Transverse colon (tissue), 4 donors: Measurements from ENCODE around the gene TBATA. TPM values are rescaled to one million over a fixed set of nuclear protein-coding genes. Genes with fewer than 3 reads are reported as not detected.

Experiments used
- DNase-seq: peaks from one replicate; pipeline ENCODE4 v3.0.0-alpha.2; 2019
- H3K27ac ChIP-seq, 4 donors: fragments of 200-600 bp; sonication (generic); 2 replicates each; pipeline ENCODE4 v1.5.1; 2016 to 2018; ENCODE audit warnings: inconsistent platforms in 4 of 4
- H3K27me3 ChIP-seq: fragments of 200-600 bp; sonication (generic); 2 replicates; pipeline ENCODE4 v1.5.1; 2017; ENCODE audit warnings: inconsistent platforms
- H3K36me3 ChIP-seq, 4 donors: fragments of 200-600 bp; sonication (generic); 2 replicates each; pipeline ENCODE4 v1.5.1; 2017 to 2019; ENCODE audit warnings: inconsistent platforms in 4 of 4
- H3K4me1 ChIP-seq, 4 donors: fragments of 200-600 bp; sonication (generic); 2 replicates each; pipeline ENCODE4 v1.5.1; 2017 to 2020; ENCODE audit warnings: inconsistent platforms in 4 of 4
- H3K4me3 ChIP-seq, 4 donors: fragments of 200-600 bp; sonication (generic); 1 replicate in 1 of 4; 2 replicates in 3 of 4; pipeline versions ENCODE4 v1.5.1 to v1.6.1; 2017 to 2019; ENCODE audit warnings: inconsistent platforms in 4 of 4
- H3K9me3 ChIP-seq, 2 donors: fragments of 200-600 bp; sonication (generic); 2 replicates each; pipeline ENCODE4 v1.5.1; 2017 to 2019; ENCODE audit warnings: inconsistent platforms in 2 of 2
- CTCF ChIP-seq, 5 experiments: fragments of 200-600 bp in 3 of 5; fragments of 450-650 bp in 2 of 5; sonication (generic) in 3 of 5; IDR thresholded peaks; 1 replicate in 2 of 5; 2 replicates in 3 of 5; pipeline ENCODE4 v1.5.1; 2016 to 2017; ENCODE audit warnings: antibody characterized with exemption in 5 of 5, inconsistent platforms in 3 of 5, mild to moderate bottlenecking in 2 of 5, moderate library complexity in 1 of 5
- EP300 ChIP-seq: sonication (generic); formaldehyde crosslinking; IDR thresholded peaks from one replicate; pipeline ENCODE4 v1.6.1; 2017; ENCODE audit warnings: antibody characterized with exemption, low read depth
- POLR2A ChIP-seq: fragments of 450-650 bp; IDR thresholded peaks from one replicate; pipeline ENCODE4 v1.6.1; 2016; ENCODE audit warnings: antibody characterized with exemption, mild to moderate bottlenecking, moderate library complexity
- POLR2AphosphoS5 ChIP-seq, 3 donors: sonication (generic); formaldehyde crosslinking; IDR thresholded peaks; one replicate each; pipeline ENCODE4 v1.6.1; 2016; ENCODE audit warnings: antibody characterized with exemption in 3 of 3
- WGBS, 2 donors: methylation state at CpG; one replicate each; pipeline ENCODE4 v1.1.5; 2018; ENCODE audit warnings: low coverage in 1 of 2; 5-methylcytosine and 5-hydroxymethylcytosine counted together
- in situ Hi-C, 4 donors: fragments of 200-750 bp; cut with MboI; loops; one replicate each; pipeline versions ENCODE4 v1.15.0 to v1.15.1; 2017; ENCODE audit warnings: low sequenced_read_pairs in 3 of 4, low pct_ligation_motif_present in 1 of 4, low pct_unique_long_range_greater_than_20kb in 1 of 4
- intact Hi-C: fragments of 100-400 bp; cut with DNase I; formaldehyde crosslinking; loops from one replicate; pipeline ENCODE4 v1.15.1; 2023; ENCODE audit warnings: low total_unique reads
- total RNA-seq, 4 donors: library from RNA; depleted of rRNA; stranded (reverse); fragments of >200 nt; gene quantifications; one replicate each; pipeline ENCODE4 v1.1.0, GENCODE V29; 2016

Gene TBATA
- total RNA-seq, 4 donors from 2014 or later, result not detected

- no peak overlapping the region for H3K4me3 ChIP-seq
- no peaks in the 10 kb centered on the region for H3K27me3 ChIP-seq
- no peak overlapping the region for H3K27ac ChIP-seq
- H3K9me3 ChIP-seq, result no peaks in the 10 kb centered on the region
- no peak for DNase-seq
- no peaks in the 10 kb centered on the region for H3K4me1 ChIP-seq
- H3K36me3 ChIP-seq, result no peaks in the 10 kb centered on the region
- intact Hi-C loops, result no loop called here
- in situ Hi-C loops, result no loop called here
- WGBS, 2 donors, result 80 to 82% methylated on average over 3 of the region's 3 CpGs
- TF ChIP-seq CTCF (IDR thresholded peaks at IDR 0.05), result no peak
- TF ChIP-seq EP300, result no peak
- no peak for TF ChIP-seq POLR2AphosphoS5 (IDR thresholded peaks at IDR 0.05)
- TF ChIP-seq POLR2A, result no peak
These were observed 22.4 kb upstream of the TBATA start for GRCh38 chr10:70807556-70807955.

GRCh38 chr10:70806841-70807240 is 21.7 kb upstream of the TBATA start:
- H3K4me3 ChIP-seq, result no peak overlapping the region
- WGBS, 2 donors, result 100% methylated on average over 1 of the region's 1 CpG; no CpG with 5 or more reads in 1 of the 2 donors
- intact Hi-C loops, result no loop called here
- H3K36me3 ChIP-seq, result no peaks in the 10 kb centered on the region
- H3K27me3 ChIP-seq, result no peaks in the 10 kb centered on the region
- H3K9me3 ChIP-seq, result no peaks in the 10 kb centered on the region
- no peaks in the 10 kb centered on the region for H3K4me1 ChIP-seq
- no peak for DNase-seq
- H3K27ac ChIP-seq, result no peak overlapping the region
- in situ Hi-C loops, result no loop called here
- no peak for TF ChIP-seq CTCF (IDR thresholded peaks at IDR 0.05)

GRCh38 chr10:70805619-70806215 is 20.5 kb upstream of the TBATA start:
- no peaks in the 10 kb centered on the region for H3K36me3 ChIP-seq
- intact Hi-C loops (no loop called here), in situ Hi-C loops (no loop called here)
- no peak for TF ChIP-seq EP300
- TF ChIP-seq POLR2AphosphoS5 (IDR thresholded peaks at IDR 0.05), result no peak
- TF ChIP-seq CTCF (IDR thresholded peaks at IDR 0.05), result no peak
- TF ChIP-seq POLR2A, result no peak
- H3K27me3 ChIP-seq, result no peaks in the 10 kb centered on the region
- no peak for DNase-seq
- H3K4me3 ChIP-seq, result no peak overlapping the region
- WGBS, 2 donors, result 80 to 96% methylated on average over 1 to 3 of the region's 3 CpGs
- H3K4me1 ChIP-seq, result no peaks in the 10 kb centered on the region
- H3K27ac ChIP-seq, result no peak overlapping the region
- H3K9me3 ChIP-seq, result no peaks in the 10 kb centered on the region

- intact Hi-C loops (no loop called here), in situ Hi-C loops (no loop called here)
- Histone ChIP-seq H3K4me3 (no peak overlapping the region), H3K36me3 (no peaks in the 10 kb centered on the region), H3K27me3 (no peaks in the 10 kb centered on the region), H3K4me1 (no peaks in the 10 kb centered on the region), H3K9me3 (no peaks in the 10 kb centered on the region), H3K27ac (no peak overlapping the region)
- no peak for TF ChIP-seq CTCF (IDR thresholded peaks at IDR 0.05)
- TF ChIP-seq POLR2AphosphoS5 (IDR thresholded peaks at IDR 0.05), result no peak
- no peak for DNase-seq
- 54 to 78% methylated on average over 1 to 2 of the region's 2 CpGs for WGBS, 2 donors
These were observed 19.2 kb upstream of the TBATA start for GRCh38 chr10:70804421-70804808.
